Prostate gland (tissue), 2 donors: ENCODE data around the gene CHST8.

Source experiments
- CTCF ChIP-seq, 4 experiments: fragments of 200-600 bp in 2 of 4; fragments of 450-650 bp in 2 of 4; sonication (generic) in 2 of 4; IDR thresholded peaks; 1 replicate in 3 of 4; 2 replicates in 1 of 4; pipeline ENCODE4 v1.5.1; 2016 to 2019; ENCODE audit warnings: antibody characterized with exemption in 4 of 4, mild to moderate bottlenecking in 2 of 4, moderate library complexity in 2 of 4
- POLR2A ChIP-seq: fragments of 450-650 bp; IDR thresholded peaks from one replicate; pipeline ENCODE4 v1.6.1; 2016; ENCODE audit warnings: antibody characterized with exemption, mild to moderate bottlenecking
- POLR2AphosphoS5 ChIP-seq: sonication (generic); formaldehyde crosslinking; IDR thresholded peaks from one replicate; pipeline ENCODE4 v1.6.1; 2017; ENCODE audit warnings: antibody characterized with exemption

- TF ChIP-seq CTCF (IDR thresholded peaks at IDR 0.05) (no peak), POLR2A (no peak), POLR2AphosphoS5 (no peak)
Measured at GRCh38 chr19:33580645-33581037, 41.1 kb upstream of the CHST8 start.
